OCI-LY1 (cell line): ENCODE data around the gene PDYN.

Experiments used
- H2AFZ ChIP-seq: fragments of 200-600 bp; sonication (generic), shearing (Covaris generic); 2 replicates; pipeline ENCODE4 v1.6.0; 2014; ENCODE audit warnings: antibody characterized with exemption, mild to moderate bottlenecking, low read length
- H3F3A ChIP-seq: fragments of 200-600 bp; sonication (generic), shearing (Covaris generic); 2 replicates; pipeline ENCODE4 v1.6.0; 2014; ENCODE audit warnings: mild to moderate bottlenecking, antibody characterized with exemption, low read length, moderate library complexity; ENCODE audit not compliant: insufficient read depth
- H3K27ac ChIP-seq: fragments of 200-600 bp; sonication (generic); 2 replicates; pipeline ENCODE4 v1.5.1; 2014; ENCODE audit warnings: low read length, mixed run types, mild to moderate bottlenecking, low read depth; ENCODE audit not compliant: poor library complexity, severe bottlenecking
- H3K27me3 ChIP-seq: fragments of 200-600 bp; sonication (generic); 2 replicates; pipeline ENCODE4 v1.6.0; 2014; ENCODE audit warnings: antibody characterized with exemption, mild to moderate bottlenecking, low read length, moderate library complexity; ENCODE audit not compliant: insufficient read depth
- H3K36me3 ChIP-seq: fragments of 200-600 bp; sonication (generic); 2 replicates; pipeline ENCODE4 v1.6.1; 2014; ENCODE audit warnings: mild to moderate bottlenecking, antibody characterized with exemption, low read length, moderate library complexity, mixed read lengths; ENCODE audit not compliant: insufficient read depth
- H3K4me1 ChIP-seq: fragments of 200-600 bp; sonication (generic); 2 replicates; pipeline ENCODE4 v1.5.1; 2014; ENCODE audit warnings: mild to moderate bottlenecking, low read length, moderate library complexity; ENCODE audit not compliant: insufficient read depth, severe bottlenecking
- H3K4me2 ChIP-seq: fragments of 200-600 bp; sonication (generic), shearing (Covaris generic); 2 replicates; pipeline ENCODE4 v1.6.1; 2014; ENCODE audit warnings: low read length
- H3K4me3 ChIP-seq: fragments of 200-600 bp; sonication (generic); 2 replicates; pipeline ENCODE4 v1.5.1; 2014; ENCODE audit warnings: low read length, low read depth, mild to moderate bottlenecking, mixed read lengths; ENCODE audit not compliant: poor library complexity, severe bottlenecking
- H3K79me2 ChIP-seq: fragments of 200-600 bp; shearing (Covaris generic); 2 replicates; pipeline ENCODE4 v1.6.1; 2016; ENCODE audit warnings: mixed run types, low read length, mixed read lengths; ENCODE audit not compliant: insufficient read depth
- H3K9ac ChIP-seq: fragments of 200-600 bp; sonication (generic), shearing (Covaris generic); 2 replicates; pipeline ENCODE4 v1.6.1; 2014; ENCODE audit warnings: mild to moderate bottlenecking, low read length, mixed read lengths
- H3K9me2 ChIP-seq: fragments of 200-600 bp; sonication (generic), shearing (Covaris generic); 2 replicates; pipeline ENCODE4 v1.6.1; 2014; ENCODE audit warnings: low read depth, mild to moderate bottlenecking, low read length, mixed read lengths
- H3K9me3 ChIP-seq: fragments of 200-600 bp; shearing (Covaris generic); 2 replicates; pipeline ENCODE4 v1.6.1; 2014; ENCODE audit warnings: low read length, mixed read lengths
- H4K20me1 ChIP-seq: fragments of 200-600 bp; sonication (generic), shearing (Covaris generic); 2 replicates; pipeline ENCODE4 v1.6.0; 2016; ENCODE audit warnings: mild to moderate bottlenecking, low read length; ENCODE audit not compliant: insufficient read depth
- EZH2 ChIP-seq: fragments of 200-600 bp; sonication (generic), shearing (Covaris generic); IDR thresholded peaks from 2 replicates; pipeline ENCODE4 v1.8.0; 2017; ENCODE audit warnings: borderline replicate concordance, mixed run types, mild to moderate bottlenecking, antibody characterized with exemption, low read length, moderate library complexity, mixed read lengths
- TF ChIP-seq, protein P1 (sequence below): fragments of 200-600 bp; sonication (generic), shearing (Covaris generic); IDR thresholded peaks from 2 replicates; pipeline ENCODE4 v1.5.1; 2017; ENCODE audit warnings: mild to moderate bottlenecking, antibody characterized with exemption, low read length, moderate library complexity, mixed read lengths

The PDYN gene

DNA sequence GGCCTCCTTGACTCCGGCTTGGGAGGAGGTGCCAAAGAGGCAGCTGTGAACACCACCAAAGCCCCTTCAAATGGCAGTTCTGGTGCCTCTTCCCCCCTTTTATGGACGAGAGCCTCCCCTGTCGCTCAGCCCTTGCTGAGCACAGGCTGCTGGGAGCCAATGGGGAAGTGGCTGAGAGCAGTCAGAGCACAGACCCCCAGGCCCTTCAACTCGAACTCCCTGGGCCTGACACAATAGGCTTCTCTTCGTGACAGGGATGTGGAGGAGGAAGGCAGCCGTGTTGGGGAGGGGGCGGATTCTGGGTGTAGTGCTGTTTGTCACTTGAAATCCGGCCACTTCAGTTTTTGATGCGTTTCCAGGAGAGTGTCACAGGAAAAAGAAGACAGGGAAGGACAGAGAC is at the start of gene PDYN:
TSS of gene PDYN (minus strand) at position 73 of the 400 bp plus-strand sequence. CDS start 10,974 bp downstream, outside the sequence.
- no peaks in the 10 kb centered on the region for H3K36me3 ChIP-seq
- H3K27me3 ChIP-seq = 0 out of 2 replicates have a peak, but pooled peaks cover 4% of the 10 kb centered on the region
- H3K4me2 ChIP-seq = no peak within 1 kb of the TSS
- H3K79me2 ChIP-seq = no peaks in the 10 kb centered on the region
- H3F3A ChIP-seq = no peaks in the 10 kb centered on the region
- no peak within 1 kb of the TSS for H3K9ac ChIP-seq
- H3K4me1 ChIP-seq = no peaks in the 10 kb centered on the region
- no peak within 1 kb of the TSS for H2AFZ ChIP-seq
- H3K27ac ChIP-seq = no peak within 1 kb of the TSS
- no peaks in the 10 kb centered on the region for H3K9me3 ChIP-seq
- H3K4me3 ChIP-seq = no peak within 1 kb of the TSS
- H4K20me1 ChIP-seq = no peaks in the 10 kb centered on the region
- no peak for TF ChIP-seq EZH2
- TF ChIP-seq, protein P1, sequence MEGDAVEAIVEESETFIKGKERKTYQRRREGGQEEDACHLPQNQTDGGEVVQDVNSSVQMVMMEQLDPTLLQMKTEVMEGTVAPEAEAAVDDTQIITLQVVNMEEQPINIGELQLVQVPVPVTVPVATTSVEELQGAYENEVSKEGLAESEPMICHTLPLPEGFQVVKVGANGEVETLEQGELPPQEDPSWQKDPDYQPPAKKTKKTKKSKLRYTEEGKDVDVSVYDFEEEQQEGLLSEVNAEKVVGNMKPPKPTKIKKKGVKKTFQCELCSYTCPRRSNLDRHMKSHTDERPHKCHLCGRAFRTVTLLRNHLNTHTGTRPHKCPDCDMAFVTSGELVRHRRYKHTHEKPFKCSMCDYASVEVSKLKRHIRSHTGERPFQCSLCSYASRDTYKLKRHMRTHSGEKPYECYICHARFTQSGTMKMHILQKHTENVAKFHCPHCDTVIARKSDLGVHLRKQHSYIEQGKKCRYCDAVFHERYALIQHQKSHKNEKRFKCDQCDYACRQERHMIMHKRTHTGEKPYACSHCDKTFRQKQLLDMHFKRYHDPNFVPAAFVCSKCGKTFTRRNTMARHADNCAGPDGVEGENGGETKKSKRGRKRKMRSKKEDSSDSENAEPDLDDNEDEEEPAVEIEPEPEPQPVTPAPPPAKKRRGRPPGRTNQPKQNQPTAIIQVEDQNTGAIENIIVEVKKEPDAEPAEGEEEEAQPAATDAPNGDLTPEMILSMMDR = no peak
- no peaks in the 10 kb centered on the region for H3K9me2 ChIP-seq

DNA sequence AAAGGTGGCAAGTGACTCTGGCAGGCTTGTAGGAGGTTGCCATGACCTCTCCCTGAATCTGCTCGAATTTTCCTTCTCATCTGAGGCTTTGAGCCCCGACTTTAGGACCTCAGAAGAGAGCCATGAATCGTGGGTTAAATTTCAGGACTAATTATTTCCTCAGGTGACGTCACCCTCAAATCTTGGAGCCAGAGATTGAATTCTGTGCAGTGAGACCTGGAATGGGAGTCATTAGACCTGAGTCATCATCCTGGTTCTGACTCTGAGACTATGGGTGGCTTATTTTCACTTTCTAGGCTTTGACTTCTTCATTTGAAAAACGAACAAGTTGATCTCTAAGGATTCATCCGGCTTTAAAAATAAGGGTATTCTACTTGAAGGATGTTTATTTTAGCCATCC is 48.5 kb upstream of the PDYN start:
- Histone ChIP-seq H4K20me1 (no peaks in the 10 kb centered on the region), H3K36me3 (no peaks in the 10 kb centered on the region), H3F3A (no peaks in the 10 kb centered on the region), H3K4me1 (no peaks in the 10 kb centered on the region), H3K27me3 (0 out of 2 replicates have a peak, but pooled peaks cover 3% of the 10 kb centered on the region), H3K9me2 (no peaks in the 10 kb centered on the region), H3K27ac (no peak overlapping the region), H3K9me3 (no peaks in the 10 kb centered on the region), H3K4me3 (no peak overlapping the region), H2AFZ (no peak overlapping the region), H3K4me2 (no peak overlapping the region), H3K9ac (no peak overlapping the region), H3K79me2 (no peaks in the 10 kb centered on the region)
- TF ChIP-seq, protein P1 = no peak
- TF ChIP-seq EZH2 = no peak

DNA sequence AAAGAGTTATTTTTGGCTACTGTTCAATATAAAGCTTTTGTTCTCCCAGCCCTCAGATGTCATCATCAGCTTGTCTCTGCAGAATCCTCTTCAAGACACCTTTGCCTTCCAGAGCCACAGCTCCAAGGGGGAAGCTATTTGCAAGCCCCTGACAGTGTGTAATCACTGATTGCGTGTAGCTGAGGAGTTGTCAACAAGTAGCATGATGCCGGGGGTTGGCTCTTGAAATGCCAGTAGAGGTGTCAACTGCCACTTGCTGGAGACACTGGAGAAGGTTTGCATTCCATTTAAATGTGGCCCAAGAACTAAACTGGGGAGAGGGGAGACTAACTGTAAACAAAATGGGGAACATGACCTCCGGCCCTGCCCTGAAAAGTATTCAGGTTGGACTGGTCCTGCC is 44.3 kb upstream of the PDYN start:
- no peaks in the 10 kb centered on the region for H3K4me1 ChIP-seq
- no peaks in the 10 kb centered on the region for H3K27me3 ChIP-seq
- H4K20me1 ChIP-seq = no peaks in the 10 kb centered on the region
- no peaks in the 10 kb centered on the region for H3K9me3 ChIP-seq
- no peaks in the 10 kb centered on the region for H3K79me2 ChIP-seq
- H3K9ac ChIP-seq = no peak overlapping the region
- H3K36me3 ChIP-seq = no peaks in the 10 kb centered on the region
- H3K4me2 ChIP-seq = no peak overlapping the region
- H3K4me3 ChIP-seq = no peak overlapping the region
- no peaks in the 10 kb centered on the region for H3F3A ChIP-seq
- no peak overlapping the region for H3K27ac ChIP-seq
- TF ChIP-seq EZH2 = no peak
- TF ChIP-seq, protein P1 = no peak
- H2AFZ ChIP-seq = no peak overlapping the region
- no peaks in the 10 kb centered on the region for H3K9me2 ChIP-seq
